ENCODE results near the gene TRMO.

The TRMO gene

GRCh38 chr9:97941323-97941722, 19.0 kb upstream of the TRMO start:
- TF ChIP-seq MYC (IDR thresholded peaks at IDR 0.05; ENCODE audit: low read depth, low read length) (no peak), POLR2A (IDR thresholded peaks at IDR 0.05; ENCODE audit: extremely low read depth, insufficient read length) (no peak), MAX (IDR thresholded peaks at IDR 0.05; ENCODE audit: low read depth, low read length) (no peak), CTCF (IDR thresholded peaks at IDR 0.05; ENCODE audit: low read depth, low read length) (no peak)
- no peak overlapping the region for H3K4me3 ChIP-seq (ENCODE audit: low read depth, low read length)
- no peak for DNase-seq (ENCODE audit: low read depth)

GRCh38 chr9:97940741-97941140, 18.4 kb upstream of the TRMO start:
- DNase-seq (ENCODE audit: low read depth): no peak
- no peak overlapping the region for H3K4me3 ChIP-seq (ENCODE audit: low read depth, low read length)
- no peak for TF ChIP-seq CTCF (IDR thresholded peaks at IDR 0.05; ENCODE audit: low read depth, low read length)
- no peak for TF ChIP-seq MYC (IDR thresholded peaks at IDR 0.05; ENCODE audit: low read depth, low read length)
- TF ChIP-seq POLR2A (IDR thresholded peaks at IDR 0.05; ENCODE audit: extremely low read depth, insufficient read length): no peak
- no peak for TF ChIP-seq MAX (IDR thresholded peaks at IDR 0.05; ENCODE audit: low read depth, low read length)

GRCh38 chr9:97940233-97940632, 17.9 kb upstream of the TRMO start:
- TF ChIP-seq MYC (IDR thresholded peaks at IDR 0.05; ENCODE audit: low read depth, low read length) (no peak), CTCF (IDR thresholded peaks at IDR 0.05; ENCODE audit: low read depth, low read length) (no peak), POLR2A (IDR thresholded peaks at IDR 0.05; ENCODE audit: extremely low read depth, insufficient read length) (no peak), MAX (IDR thresholded peaks at IDR 0.05; ENCODE audit: low read depth, low read length) (no peak)
- DNase-seq (ENCODE audit: low read depth): no peak

GRCh38 chr9:97938081-97938644, 15.9 kb upstream of the TRMO start, which contains the start of gene HEMGN:
Gene HEMGN, minus strand, starts transcription at chr9:97938172. Its CDS starts 36 bp downstream, at chr9:97938136.
- TF ChIP-seq POLR2A (IDR thresholded peaks at IDR 0.05; ENCODE audit: extremely low read depth, insufficient read length): no peak
- TF ChIP-seq CTCF (IDR thresholded peaks at IDR 0.05; ENCODE audit: low read depth, low read length): no peak
- no peak for TF ChIP-seq MAX (IDR thresholded peaks at IDR 0.05; ENCODE audit: low read depth, low read length)
- TF ChIP-seq MYC (IDR thresholded peaks at IDR 0.05; ENCODE audit: low read depth, low read length): no peak
- no peak for DNase-seq (ENCODE audit: low read depth)
- no peak within 1 kb of the TSS for H3K4me3 ChIP-seq (ENCODE audit: low read depth, low read length)

More at GRCh38 chr9:97940233-97940632, 17.9 kb upstream of the TRMO start:
- H3K4me3 ChIP-seq (ENCODE audit: low read depth, low read length): no peak overlapping the region

GRCh38 chr9:97936998-97937397, 14.7 kb upstream of the TRMO start:
- no peak for DNase-seq (ENCODE audit: low read depth)
- H3K4me3 ChIP-seq (ENCODE audit: low read depth, low read length): no peak overlapping the region
- no peak for TF ChIP-seq MAX (IDR thresholded peaks at IDR 0.05; ENCODE audit: low read depth, low read length)
- TF ChIP-seq POLR2A (IDR thresholded peaks at IDR 0.05; ENCODE audit: extremely low read depth, insufficient read length): no peak
- no peak for TF ChIP-seq MYC (IDR thresholded peaks at IDR 0.05; ENCODE audit: low read depth, low read length)
- no peak for TF ChIP-seq CTCF (IDR thresholded peaks at IDR 0.05; ENCODE audit: low read depth, low read length)
